T-helper 1 cell treated with Interleukin-12 subunit alpha and Interleukin-12 subunit beta and Interleukin-4 antibody, amounts not matched to agents 30 μg/mL and 1 μg/mL, for 36 hours (primary cell): ENCODE measurements around the gene TXLNA.

Experiments used
- H3K27ac Mint-ChIP-seq: one replicate; pipeline ENCODE4 v1.8.0; 2021; ENCODE audit warnings: mild to moderate bottlenecking, mixed read lengths
- H3K27me3 Mint-ChIP-seq: one replicate; pipeline ENCODE4 v1.8.0; 2021; ENCODE audit warnings: low read depth, mixed read lengths
- H3K36me3 Mint-ChIP-seq: one replicate; pipeline ENCODE4 v1.8.0; 2021; ENCODE audit warnings: low read depth, mixed read lengths
- H3K4me1 Mint-ChIP-seq: one replicate; pipeline ENCODE4 v1.8.0; 2021; ENCODE audit warnings: low read depth, mixed read lengths
- H3K4me3 Mint-ChIP-seq: one replicate; pipeline ENCODE4 v1.8.0; 2021; ENCODE audit warnings: mild to moderate bottlenecking, moderate library complexity, mixed read lengths
- H3K9me3 Mint-ChIP-seq: one replicate; pipeline ENCODE4 v1.8.0; 2021; ENCODE audit warnings: mixed read lengths

Gene TXLNA

DNA sequence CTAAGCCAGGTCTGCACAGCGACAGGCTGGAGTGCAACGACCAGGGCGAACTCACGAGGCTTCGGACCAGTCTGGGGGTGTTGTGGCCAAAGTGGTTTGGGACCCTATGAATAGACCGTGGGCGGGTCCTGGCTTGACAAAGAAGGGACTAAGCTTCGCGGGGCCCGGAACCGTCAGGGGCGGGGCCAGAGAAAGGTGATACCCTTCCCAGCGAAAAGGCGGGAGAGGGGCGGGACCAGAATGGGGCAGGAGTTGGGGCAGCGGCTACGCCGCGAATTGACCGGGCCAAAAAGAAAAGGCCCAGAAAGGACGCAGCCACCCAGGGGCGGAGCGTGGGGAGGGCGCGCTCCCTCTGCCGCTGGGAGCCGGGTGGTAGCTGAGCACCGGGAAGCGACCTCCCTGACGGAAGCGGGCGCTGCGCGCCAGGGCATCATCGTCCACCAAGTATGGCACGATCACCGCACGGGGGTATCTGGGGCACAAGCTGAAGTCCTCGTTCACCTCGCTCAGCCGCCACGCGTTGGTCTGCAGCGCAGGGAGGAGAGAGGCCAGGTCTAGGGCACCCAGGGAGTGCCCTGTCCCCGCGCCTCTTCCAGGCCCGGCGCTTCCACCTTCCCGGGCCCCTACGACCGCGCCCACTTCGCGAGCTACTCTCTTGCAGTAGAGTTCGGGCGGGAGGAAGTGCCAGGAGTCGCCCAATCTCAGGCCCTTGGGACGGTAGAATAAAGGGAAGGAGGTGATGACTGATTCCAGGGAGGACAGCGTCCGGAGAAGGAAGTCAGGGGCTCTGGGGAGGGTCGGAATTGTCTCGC is 60.9 kb downstream of the TXLNA start:
- H3K9me3 Mint-ChIP-seq: no peaks in the 10 kb centered on the region
- no peak overlapping the region for H3K27ac Mint-ChIP-seq
- peaks cover 2% of the 10 kb centered on the region for H3K36me3 Mint-ChIP-seq
- H3K27me3 Mint-ChIP-seq: no peaks in the 10 kb centered on the region
- H3K4me3 Mint-ChIP-seq: peak overlapping the region; percentile 81
- peaks cover 3% of the 10 kb centered on the region for H3K4me1 Mint-ChIP-seq

DNA sequence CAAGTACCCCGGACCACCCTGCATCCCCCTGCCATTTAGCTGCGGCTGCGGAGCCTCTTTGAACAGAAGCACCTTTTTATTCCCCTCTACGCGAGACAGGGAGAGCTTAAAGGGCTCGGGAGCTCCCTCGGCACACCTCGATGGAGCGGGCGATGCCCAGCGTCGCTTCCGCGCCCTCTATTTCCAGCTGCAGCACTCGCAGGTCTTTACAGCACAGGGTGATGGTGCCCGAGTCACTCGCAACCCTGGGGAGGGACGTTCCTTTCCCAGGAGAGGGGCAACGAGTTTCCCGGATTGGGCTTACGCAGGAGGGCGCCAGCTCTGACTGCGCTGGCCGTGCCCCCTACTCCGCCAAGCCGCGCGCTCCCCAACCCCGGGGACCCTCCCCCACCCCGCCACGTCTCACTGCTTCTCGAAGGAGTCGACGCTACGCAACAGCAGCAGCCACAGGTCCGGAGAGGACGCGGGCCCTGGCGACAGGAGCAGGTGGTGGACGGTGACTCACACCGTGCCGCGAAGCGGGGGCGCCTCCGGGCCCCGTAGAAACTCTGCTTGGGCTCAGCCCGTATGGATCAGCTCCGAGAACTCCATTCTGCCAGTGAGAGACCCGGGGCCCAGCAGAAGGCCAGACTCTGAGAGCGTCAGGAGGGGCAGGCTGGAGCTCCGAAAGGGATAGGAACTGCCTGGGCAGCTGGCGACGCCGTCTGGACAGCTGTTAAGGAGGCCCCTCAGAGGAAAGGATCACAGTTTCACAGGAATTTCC is 61.7 kb downstream of the TXLNA start:
- Mint-ChIP-seq H3K4me1 (peaks cover 3% of the 10 kb centered on the region), H3K27me3 (no peaks in the 10 kb centered on the region), H3K36me3 (peaks cover under 1% of the 10 kb centered on the region)

DNA sequence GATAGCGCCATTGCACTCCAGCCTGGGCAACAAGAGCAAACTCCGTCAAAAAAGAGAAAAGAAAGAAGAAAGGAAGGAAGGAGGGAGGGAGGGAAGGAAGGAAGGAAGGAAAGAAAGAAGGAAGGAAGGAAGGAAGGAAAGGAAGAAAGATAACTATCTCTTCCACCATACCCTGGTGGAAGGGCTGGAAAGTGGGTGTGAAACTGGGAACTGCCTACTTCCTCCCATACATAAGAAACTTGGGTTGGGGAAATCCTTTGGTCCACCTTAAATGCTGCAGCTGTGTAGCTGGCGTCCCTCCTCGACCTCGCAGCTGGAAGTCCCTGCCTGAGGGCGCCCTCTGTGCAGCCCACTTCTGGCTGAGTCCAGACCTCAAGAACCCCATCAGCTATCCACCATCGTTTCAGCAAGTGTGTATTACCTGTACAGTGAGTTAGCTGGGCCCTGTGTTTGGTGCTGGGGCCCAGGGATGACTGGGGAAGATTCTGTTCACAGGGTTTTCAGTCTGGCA is 62.9 kb downstream of the TXLNA start:
- no peaks in the 10 kb centered on the region for H3K36me3 Mint-ChIP-seq
- peaks cover 12% of the 10 kb centered on the region for H3K4me1 Mint-ChIP-seq
- H3K27ac Mint-ChIP-seq: peak overlapping the region; percentile 14
- H3K9me3 Mint-ChIP-seq: no peaks in the 10 kb centered on the region
- H3K4me3 Mint-ChIP-seq: no peak overlapping the region
- no peaks in the 10 kb centered on the region for H3K27me3 Mint-ChIP-seq

More for the DNA sequence above, 61.7 kb downstream of the TXLNA start:
- H3K9me3 Mint-ChIP-seq: no peaks in the 10 kb centered on the region
- H3K27ac Mint-ChIP-seq: no peak overlapping the region
- H3K4me3 Mint-ChIP-seq: peak overlapping the region; percentile 81

DNA sequence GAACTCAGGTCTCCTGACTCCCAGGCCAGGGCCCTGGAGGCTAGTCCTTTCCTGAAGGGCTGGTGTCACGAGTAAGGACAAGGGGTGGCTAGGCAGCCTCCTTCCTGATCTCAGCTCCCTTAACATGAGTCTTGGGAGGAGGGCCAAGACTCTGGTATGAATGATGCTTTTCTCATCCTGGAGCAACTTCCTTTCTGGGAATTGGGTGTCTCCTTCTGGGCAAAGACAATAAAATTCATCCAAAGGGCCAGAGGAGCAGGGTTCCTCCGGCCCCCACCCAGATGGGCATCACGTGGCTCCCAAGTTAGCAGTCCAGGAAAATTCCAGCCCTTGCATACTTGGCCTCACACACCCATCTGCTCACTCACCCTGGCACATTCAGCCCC is 67.4 kb downstream of the TXLNA start, which contains the start of gene FAM167B:
Gene FAM167B (plus strand): TSS at position 335 of the 386 bp plus-strand sequence. CDS start 200 bp downstream, outside the sequence.
- Mint-ChIP-seq H3K36me3 (peaks cover 4% of the 10 kb centered on the region), H3K4me3 (peak within 1 kb of the TSS; percentile 80), H3K27ac (peak within 1 kb of the TSS; percentile 97), H3K27me3 (no peaks in the 10 kb centered on the region), H3K4me1 (peaks cover 36% of the 10 kb centered on the region), H3K9me3 (no peaks in the 10 kb centered on the region)

DNA sequence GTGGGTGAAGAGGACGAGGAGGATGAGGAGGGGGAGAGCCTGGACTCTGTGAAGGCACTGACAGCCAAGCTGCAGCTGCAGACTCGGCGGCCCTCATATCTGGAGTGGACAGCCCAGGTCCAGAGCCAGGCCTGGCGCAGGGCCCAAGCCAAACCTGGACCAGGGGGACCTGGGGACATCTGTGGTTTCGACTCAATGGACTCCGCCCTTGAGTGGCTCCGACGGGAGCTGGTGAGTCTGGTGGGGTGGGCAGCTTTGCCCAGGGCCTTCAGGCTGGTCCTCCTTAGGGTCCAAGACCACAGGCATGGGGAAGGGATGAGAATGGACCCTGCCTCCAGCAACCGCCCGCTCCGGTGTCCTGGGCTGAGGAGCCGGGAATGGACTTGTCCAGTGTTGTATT is 68.0 kb downstream of the TXLNA start:
- peaks cover 8% of the 10 kb centered on the region for H3K36me3 Mint-ChIP-seq
- H3K4me3 Mint-ChIP-seq: no peak overlapping the region
- H3K27me3 Mint-ChIP-seq: no peaks in the 10 kb centered on the region
- peaks cover 37% of the 10 kb centered on the region for H3K4me1 Mint-ChIP-seq
- peak overlapping the region; percentile 97 for H3K27ac Mint-ChIP-seq
- no peaks in the 10 kb centered on the region for H3K9me3 Mint-ChIP-seq
